ENCODE results near the gene GPR37L1.
A peak's percentile ranks its signal among the peaks of the same experiment; 100 is the strongest.

GPR37L1 gene

DNA sequence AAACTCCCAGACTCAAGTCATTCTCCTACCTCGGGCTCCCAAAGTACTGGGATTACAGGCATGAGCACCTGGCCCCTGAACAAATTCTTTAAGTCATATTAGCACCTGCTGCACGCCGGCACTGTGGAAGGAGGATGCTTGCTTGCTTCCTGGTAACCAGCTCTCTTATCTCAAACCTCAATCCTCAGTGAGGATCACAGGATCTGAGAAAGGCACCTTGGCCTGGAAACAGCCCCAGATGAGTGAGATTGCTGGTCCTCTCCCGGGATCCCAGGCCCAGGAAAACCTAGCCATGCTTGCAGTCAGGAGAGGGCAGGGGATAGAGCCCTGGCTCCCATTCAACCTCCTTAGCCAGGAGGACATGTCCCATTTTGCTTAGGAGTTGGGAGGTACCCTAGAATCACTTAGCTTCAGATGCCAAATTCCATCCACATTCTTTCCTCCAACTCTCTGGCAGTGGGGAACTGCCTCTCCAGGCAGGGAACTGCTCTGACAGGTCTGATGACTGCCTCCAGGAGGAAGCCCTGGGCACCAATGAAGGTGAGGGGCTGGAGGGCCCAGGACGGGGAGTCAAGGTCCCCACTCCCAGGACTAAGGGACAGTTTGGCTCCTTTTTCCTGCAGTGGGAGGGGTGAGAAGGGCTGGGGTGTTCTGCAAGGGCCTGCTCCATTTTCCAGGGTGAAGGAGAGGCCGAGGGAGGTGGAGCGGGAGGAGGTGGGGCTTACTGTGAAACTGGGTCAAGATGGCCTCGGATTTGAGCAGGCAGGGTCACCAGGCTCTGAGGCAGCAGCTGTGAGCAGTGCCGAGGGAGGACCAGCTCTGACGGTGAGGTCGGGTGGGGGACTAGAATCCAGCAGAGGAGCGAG is 9.5 kb downstream of the GPR37L1 start:
- TF ChIP-seq, protein P1, sequence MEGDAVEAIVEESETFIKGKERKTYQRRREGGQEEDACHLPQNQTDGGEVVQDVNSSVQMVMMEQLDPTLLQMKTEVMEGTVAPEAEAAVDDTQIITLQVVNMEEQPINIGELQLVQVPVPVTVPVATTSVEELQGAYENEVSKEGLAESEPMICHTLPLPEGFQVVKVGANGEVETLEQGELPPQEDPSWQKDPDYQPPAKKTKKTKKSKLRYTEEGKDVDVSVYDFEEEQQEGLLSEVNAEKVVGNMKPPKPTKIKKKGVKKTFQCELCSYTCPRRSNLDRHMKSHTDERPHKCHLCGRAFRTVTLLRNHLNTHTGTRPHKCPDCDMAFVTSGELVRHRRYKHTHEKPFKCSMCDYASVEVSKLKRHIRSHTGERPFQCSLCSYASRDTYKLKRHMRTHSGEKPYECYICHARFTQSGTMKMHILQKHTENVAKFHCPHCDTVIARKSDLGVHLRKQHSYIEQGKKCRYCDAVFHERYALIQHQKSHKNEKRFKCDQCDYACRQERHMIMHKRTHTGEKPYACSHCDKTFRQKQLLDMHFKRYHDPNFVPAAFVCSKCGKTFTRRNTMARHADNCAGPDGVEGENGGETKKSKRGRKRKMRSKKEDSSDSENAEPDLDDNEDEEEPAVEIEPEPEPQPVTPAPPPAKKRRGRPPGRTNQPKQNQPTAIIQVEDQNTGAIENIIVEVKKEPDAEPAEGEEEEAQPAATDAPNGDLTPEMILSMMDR (IDR thresholded peaks at IDR 0.05; ENCODE audit: borderline replicate concordance, control extremely low read depth, extremely low read depth, insufficient read depth, missing control alignments) = no peak
- DNase-seq (ENCODE audit: low spot score) = no peak
- in situ Hi-C loops (cut with MboI; ENCODE audit: low sequenced_read_pairs, unreplicated experiment) = no loop called here

DNA sequence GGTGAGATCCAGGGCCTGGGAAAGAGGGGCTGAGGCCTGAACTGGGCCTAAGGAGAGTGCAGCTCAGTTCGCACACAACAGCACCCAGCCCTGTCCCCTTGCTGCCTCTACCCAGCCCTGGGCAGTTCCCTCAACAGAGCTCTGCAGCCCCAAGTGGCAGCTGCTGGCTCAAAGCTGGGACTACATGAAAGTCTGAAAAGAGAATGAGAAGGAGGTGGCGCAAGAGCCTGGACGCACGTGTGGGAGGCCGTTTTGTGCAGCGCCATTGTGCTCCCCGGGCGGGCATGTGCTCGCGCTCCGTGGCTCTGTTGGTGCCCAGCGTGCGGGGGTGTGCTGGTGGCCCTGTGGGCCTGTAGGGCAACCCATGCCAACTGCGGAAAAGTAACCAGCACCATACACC is 10.3 kb downstream of the GPR37L1 start:
- TF ChIP-seq, protein P1 (IDR thresholded peaks at IDR 0.05; ENCODE audit: borderline replicate concordance, control extremely low read depth, extremely low read depth, insufficient read depth, missing control alignments) = no peak

DNA sequence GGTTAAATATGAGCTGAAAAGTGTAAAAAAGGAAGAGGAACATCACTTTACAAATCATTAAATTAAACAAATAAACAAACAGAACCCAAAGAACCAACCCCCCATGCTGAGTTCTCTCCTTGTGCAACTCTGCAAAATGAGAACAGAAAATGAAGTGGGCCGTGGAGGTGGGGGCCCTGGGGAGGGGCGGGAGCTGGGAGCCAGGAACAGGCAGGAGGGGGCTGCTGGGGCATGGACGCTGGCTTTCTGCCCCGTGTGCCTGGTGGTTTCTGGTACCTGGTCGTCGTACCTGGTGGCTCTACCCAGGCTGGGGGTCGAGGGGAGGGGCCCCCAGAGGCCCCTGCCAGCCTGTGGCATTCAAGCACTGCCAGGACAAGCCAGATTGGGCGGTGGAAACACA is 10.8 kb downstream of the GPR37L1 start:
- TF ChIP-seq, protein P1 (IDR thresholded peaks at IDR 0.05; ENCODE audit: borderline replicate concordance, control extremely low read depth, extremely low read depth, insufficient read depth, missing control alignments) = no peak
- in situ Hi-C loops (cut with MboI; ENCODE audit: low sequenced_read_pairs, unreplicated experiment) = no loop called here
- DNase-seq (ENCODE audit: low spot score) = no peak

More for the DNA sequence above, 10.3 kb downstream of the GPR37L1 start:
- in situ Hi-C loops (cut with MboI; ENCODE audit: low sequenced_read_pairs, unreplicated experiment) = no loop called here
- DNase-seq (ENCODE audit: low spot score) = no peak

DNA sequence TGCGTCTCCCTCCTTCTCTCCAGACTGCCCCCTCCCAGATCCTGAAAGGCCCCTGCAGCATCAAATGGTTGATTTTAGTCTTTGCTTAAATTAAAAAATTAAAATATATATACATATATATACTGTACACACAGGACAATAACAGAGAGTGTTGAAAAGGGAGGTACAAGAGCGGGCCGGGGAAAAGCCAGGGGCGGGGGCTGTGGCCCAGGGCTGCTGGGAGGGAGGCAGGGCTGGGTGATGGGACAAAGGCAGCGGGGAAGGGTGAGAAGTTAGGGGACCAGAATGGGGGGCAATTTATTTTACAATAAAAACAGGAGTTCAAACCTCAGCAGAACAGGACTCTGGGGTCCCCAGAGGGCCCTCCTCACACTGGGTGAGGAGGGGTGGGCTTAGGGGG is 11.3 kb downstream of the GPR37L1 start:
- in situ Hi-C loops (cut with MboI; ENCODE audit: low sequenced_read_pairs, unreplicated experiment) = no loop called here
- TF ChIP-seq, protein P1 (IDR thresholded peaks at IDR 0.05; ENCODE audit: borderline replicate concordance, control extremely low read depth, extremely low read depth, insufficient read depth, missing control alignments) = no peak
- DNase-seq (ENCODE audit: low spot score) = no peak

DNA sequence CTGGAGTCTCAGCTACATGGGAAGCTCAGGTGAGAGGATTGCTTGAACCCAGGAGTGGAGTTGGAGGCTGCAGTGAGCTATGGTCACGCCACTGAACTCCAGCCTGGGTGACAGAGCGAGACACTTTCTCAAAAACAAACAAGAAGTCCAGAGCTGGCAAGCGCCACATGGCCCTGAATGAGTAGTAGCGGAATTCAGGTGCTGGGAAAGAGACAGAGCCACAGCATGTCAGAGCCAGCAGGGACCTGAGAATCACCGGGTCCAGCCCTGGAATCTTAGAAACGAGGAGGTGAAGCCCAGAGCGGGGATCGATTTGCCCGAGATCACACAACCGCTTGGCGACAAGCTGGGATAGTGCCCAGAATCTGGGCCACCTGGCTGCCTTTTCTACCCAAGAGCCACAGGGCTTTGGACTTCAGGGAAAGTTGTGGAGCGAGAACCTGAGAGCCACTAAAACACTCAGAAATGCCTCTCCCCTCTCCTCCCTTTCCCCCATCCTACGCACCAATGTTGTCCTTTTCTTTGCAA is 12.0 kb downstream of the GPR37L1 start:
- TF ChIP-seq, protein P1 (IDR thresholded peaks at IDR 0.05; ENCODE audit: borderline replicate concordance, control extremely low read depth, extremely low read depth, insufficient read depth, missing control alignments) = no peak
- in situ Hi-C loops (cut with MboI; ENCODE audit: low sequenced_read_pairs, unreplicated experiment) = no loop called here
- DNase-seq (ENCODE audit: low spot score) = no peak

DNA sequence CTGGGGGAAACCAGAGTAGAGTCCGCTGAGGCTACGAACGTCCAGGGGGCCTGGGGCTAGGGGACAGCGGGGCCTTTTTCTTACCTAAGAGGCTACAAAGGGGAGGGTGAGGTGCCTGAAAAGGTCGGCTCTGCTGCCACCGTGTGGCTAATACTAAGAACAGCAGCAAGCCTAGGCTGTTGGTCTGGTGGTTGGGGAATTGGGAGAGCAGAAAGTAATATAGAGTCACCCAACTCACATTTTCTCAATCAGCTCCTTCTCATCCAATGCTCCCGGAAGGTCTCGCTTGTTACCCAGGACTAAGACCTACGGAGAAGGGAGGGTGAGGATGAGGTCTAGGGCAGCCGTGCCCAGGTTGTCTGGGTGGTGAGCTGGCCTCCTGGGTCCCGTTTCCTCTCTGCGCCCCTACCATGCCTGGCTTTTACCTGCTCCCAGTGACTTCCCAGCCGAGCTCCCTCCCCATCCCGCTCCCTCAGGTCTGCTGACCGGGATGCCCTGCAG is 12.6 kb downstream of the GPR37L1 start:
- in situ Hi-C loops (cut with MboI; ENCODE audit: low sequenced_read_pairs, unreplicated experiment) = no loop called here
- TF ChIP-seq, protein P1 (IDR thresholded peaks at IDR 0.05; ENCODE audit: borderline replicate concordance, control extremely low read depth, extremely low read depth, insufficient read depth, missing control alignments) = peak; percentile 92
- peak; percentile 90 for DNase-seq (ENCODE audit: low spot score)

Data from GM13976 (cell line).